HepG2 (cell line): ENCODE results near the gene LXN. TPM values are rescaled to one million over a fixed set of nuclear protein-coding genes. Genes with fewer than 3 reads are reported as not detected.

Source experiments
- CCAR2 ChIP-seq: fragments of 200-400 bp; formaldehyde crosslinking; optimal IDR thresholded peaks from 2 replicates; pipeline ENCODE3; 2018; ENCODE audit warnings: low read depth, mild to moderate bottlenecking, low read length, moderate library complexity
- DR1 ChIP-seq: sonication (generic); formaldehyde crosslinking; IDR thresholded peaks from 2 replicates; pipeline ENCODE4 v1.8.0; 2021; ENCODE audit warnings: mild to moderate bottlenecking, missing genetic modification reagents, inconsistent platforms
- FOXP4 ChIP-seq: sonication (generic); formaldehyde crosslinking; IDR thresholded peaks from 2 replicates; pipeline ENCODE4 v1.4.0; 2020; ENCODE audit warnings: missing genetic modification reagents
- HIVEP1 ChIP-seq: sonication (generic); formaldehyde crosslinking; IDR thresholded peaks from 2 replicates; pipeline ENCODE4 v1.4.0; 2020; ENCODE audit warnings: mild to moderate bottlenecking, missing genetic modification reagents
- MEIS2 ChIP-seq: sonication (generic); formaldehyde crosslinking; IDR thresholded peaks from 2 replicates; pipeline ENCODE4 v1.9.0; 2021; ENCODE audit warnings: mild to moderate bottlenecking, missing genetic modification reagents
- NBN ChIP-seq: fragments of 450-650 bp; conservative IDR thresholded peaks from 2 replicates; pipeline ENCODE4 v1.6.1; 2017
- NR3C1 ChIP-seq: sonication (generic); formaldehyde crosslinking; IDR thresholded peaks from 2 replicates; pipeline ENCODE4 v1.4.0; 2020; ENCODE audit warnings: missing genetic modification reagents
- PCBP1 ChIP-seq: fragments of 200-400 bp; formaldehyde crosslinking; IDR thresholded peaks from 2 replicates; pipeline ENCODE4 v1.6.1; 2017; ENCODE audit warnings: mild to moderate bottlenecking, low read depth, low read length, borderline replicate concordance
- SP4 ChIP-seq: sonication (generic); formaldehyde crosslinking; IDR thresholded peaks from 2 replicates; pipeline ENCODE4 v1.8.1; 2023; ENCODE audit warnings: mild to moderate bottlenecking, missing genetic modification reagents
- ZFP90 ChIP-seq: sonication (generic); formaldehyde crosslinking; IDR thresholded peaks from 2 replicates; pipeline ENCODE4 v1.8.0; 2022; ENCODE audit warnings: missing genetic modification reagents, mild to moderate bottlenecking, inconsistent platforms, borderline replicate concordance
- ZNF501 ChIP-seq: sonication (generic); formaldehyde crosslinking; IDR thresholded peaks from 2 replicates; pipeline ENCODE4 v1.5.1; 2020; ENCODE audit warnings: mild to moderate bottlenecking, moderate library complexity, missing genetic modification reagents
- ZNF605 ChIP-seq: sonication (generic); formaldehyde crosslinking; IDR thresholded peaks from 2 replicates; pipeline ENCODE4 v1.8.0; 2022; ENCODE audit warnings: mild to moderate bottlenecking, missing genetic modification reagents
- ZSCAN31 ChIP-seq: sonication (generic); formaldehyde crosslinking; IDR thresholded peaks from 2 replicates; pipeline ENCODE4 v1.5.0; 2020; ENCODE audit warnings: low read depth, mild to moderate bottlenecking, missing genetic modification reagents
- polyA plus RNA-seq, 8 experiments: library from polyadenylated mRNA; depleted of rRNA in 3 of 8; stranded (reverse) in 7 of 8; unstranded in 1 of 8; fragments of >200 nt; fragmentation: Illumina TruSeq in 4 of 8; extraction: Trizol in 4 of 8; gene quantifications; 2 replicates each; pipeline versions ENCODE4 v1.2.1 to v1.2.3, GENCODE V29; 2011 to 2016; ENCODE audit warnings: low read depth in 4 of 8, missing spikeins in 1 of 8, mixed read lengths in 1 of 8; ENCODE audit not compliant: insufficient read depth in 1 of 8
- total RNA-seq, 5 experiments: library from RNA; depleted of rRNA; stranded (reverse); fragments of >200 nt; fragmentation: Illumina TruSeq; extraction: Trizol; gene quantifications; 2 replicates each; pipeline ENCODE4 v1.2.3, GENCODE V29; 2016; ENCODE audit warnings: low read depth in 1 of 5
- TF ChIP-seq, protein P1 (sequence below), 2 experiments: fragments of 450-650 bp in 1 of 2; sonication (generic) in 1 of 2; formaldehyde crosslinking in 1 of 2; IDR thresholded peaks; 2 replicates each; pipeline versions ENCODE4 v1.6.1 to v1.8.0; 2016 to 2022; ENCODE audit warnings: antibody characterized with exemption in 1 of 2, mild to moderate bottlenecking in 1 of 2, missing genetic modification reagents in 1 of 2
- TF ChIP-seq, protein P2 (sequence below): sonication (generic); formaldehyde crosslinking; IDR thresholded peaks from 2 replicates; pipeline ENCODE4 v1.4.0; 2020; ENCODE audit warnings: missing genetic modification reagents

The LXN gene
- total and polyA plus RNA-seq, 2 of the 13 experiments (the other 11 are each of a cell fraction or from before 2014, with no cell fraction given) = not detected

DNA sequence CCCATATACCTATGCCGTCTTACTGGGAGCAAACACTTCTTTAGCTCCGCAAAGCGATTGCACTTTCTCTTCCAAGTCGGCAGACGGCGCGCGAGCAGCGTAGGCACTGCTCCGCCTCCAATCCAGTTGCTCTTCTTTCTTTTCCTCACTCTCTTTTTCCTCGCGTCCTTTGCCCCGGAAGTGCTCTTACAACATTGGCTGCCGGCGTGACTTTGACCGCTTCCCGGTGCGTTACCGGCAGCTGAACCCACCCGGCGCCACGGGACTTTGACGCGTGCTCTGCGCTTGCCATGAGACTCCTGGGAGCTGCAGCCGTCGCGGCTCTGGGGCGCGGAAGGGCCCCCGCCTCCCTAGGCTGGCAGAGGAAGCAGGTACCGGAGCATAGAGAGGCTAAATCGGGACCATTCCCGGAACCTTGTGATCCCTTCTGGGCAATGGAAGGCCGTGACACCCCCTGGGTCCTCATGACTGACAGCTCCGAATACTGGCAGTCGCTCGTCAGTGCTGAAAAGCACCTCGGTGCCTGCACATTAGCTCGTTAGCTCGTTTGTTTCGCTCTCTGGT, 28.0 kb downstream of the LXN start, which contains the start of gene GFM1 (continued):
- TF ChIP-seq, protein P1, sequence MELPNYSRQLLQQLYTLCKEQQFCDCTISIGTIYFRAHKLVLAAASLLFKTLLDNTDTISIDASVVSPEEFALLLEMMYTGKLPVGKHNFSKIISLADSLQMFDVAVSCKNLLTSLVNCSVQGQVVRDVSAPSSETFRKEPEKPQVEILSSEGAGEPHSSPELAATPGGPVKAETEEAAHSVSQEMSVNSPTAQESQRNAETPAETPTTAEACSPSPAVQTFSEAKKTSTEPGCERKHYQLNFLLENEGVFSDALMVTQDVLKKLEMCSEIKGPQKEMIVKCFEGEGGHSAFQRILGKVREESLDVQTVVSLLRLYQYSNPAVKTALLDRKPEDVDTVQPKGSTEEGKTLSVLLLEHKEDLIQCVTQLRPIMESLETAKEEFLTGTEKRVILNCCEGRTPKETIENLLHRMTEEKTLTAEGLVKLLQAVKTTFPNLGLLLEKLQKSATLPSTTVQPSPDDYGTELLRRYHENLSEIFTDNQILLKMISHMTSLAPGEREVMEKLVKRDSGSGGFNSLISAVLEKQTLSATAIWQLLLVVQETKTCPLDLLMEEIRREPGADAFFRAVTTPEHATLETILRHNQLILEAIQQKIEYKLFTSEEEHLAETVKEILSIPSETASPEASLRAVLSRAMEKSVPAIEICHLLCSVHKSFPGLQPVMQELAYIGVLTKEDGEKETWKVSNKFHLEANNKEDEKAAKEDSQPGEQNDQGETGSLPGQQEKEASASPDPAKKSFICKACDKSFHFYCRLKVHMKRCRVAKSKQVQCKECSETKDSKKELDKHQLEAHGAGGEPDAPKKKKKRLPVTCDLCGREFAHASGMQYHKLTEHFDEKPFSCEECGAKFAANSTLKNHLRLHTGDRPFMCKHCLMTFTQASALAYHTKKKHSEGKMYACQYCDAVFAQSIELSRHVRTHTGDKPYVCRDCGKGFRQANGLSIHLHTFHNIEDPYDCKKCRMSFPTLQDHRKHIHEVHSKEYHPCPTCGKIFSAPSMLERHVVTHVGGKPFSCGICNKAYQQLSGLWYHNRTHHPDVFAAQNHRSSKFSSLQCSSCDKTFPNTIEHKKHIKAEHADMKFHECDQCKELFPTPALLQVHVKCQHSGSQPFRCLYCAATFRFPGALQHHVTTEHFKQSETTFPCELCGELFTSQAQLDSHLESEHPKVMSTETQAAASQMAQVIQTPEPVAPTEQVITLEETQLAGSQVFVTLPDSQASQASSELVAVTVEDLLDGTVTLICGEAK (IDR thresholded peaks at IDR 0.05) = peak; percentile 62
- TF ChIP-seq, protein P1 (CRISPR knock-in tag; IDR thresholded peaks at IDR 0.05) = peak; percentile 84
- TF ChIP-seq ZNF501 (CRISPR knock-in tag) = peak; percentile 98
- 0 out of 2 replicates have a peak, but pooled peaks have one; percentile 28 for TF ChIP-seq PCBP1
- no peak for TF ChIP-seq NR3C1 (CRISPR knock-in tag)
- peak; percentile 70 for TF ChIP-seq FOXP4
- TF ChIP-seq SP4 (CRISPR knock-in tag) = peak; percentile 74
- TF ChIP-seq ZNF605 = peak; percentile 92
- TF ChIP-seq MEIS2 (CRISPR knock-in tag) = peak; percentile 87
- TF ChIP-seq, protein P2, sequence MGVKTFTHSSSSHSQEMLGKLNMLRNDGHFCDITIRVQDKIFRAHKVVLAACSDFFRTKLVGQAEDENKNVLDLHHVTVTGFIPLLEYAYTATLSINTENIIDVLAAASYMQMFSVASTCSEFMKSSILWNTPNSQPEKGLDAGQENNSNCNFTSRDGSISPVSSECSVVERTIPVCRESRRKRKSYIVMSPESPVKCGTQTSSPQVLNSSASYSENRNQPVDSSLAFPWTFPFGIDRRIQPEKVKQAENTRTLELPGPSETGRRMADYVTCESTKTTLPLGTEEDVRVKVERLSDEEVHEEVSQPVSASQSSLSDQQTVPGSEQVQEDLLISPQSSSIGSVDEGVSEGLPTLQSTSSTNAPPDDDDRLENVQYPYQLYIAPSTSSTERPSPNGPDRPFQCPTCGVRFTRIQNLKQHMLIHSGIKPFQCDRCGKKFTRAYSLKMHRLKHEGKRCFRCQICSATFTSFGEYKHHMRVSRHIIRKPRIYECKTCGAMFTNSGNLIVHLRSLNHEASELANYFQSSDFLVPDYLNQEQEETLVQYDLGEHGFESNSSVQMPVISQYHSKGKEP (CRISPR knock-in tag) = no peak
- peak; percentile 96; the same call in 1 of the 2 replicates for TF ChIP-seq ZFP90 (CRISPR knock-in tag)
- TF ChIP-seq NBN = no peak
- TF ChIP-seq CCAR2 = peak; percentile 66
- TF ChIP-seq DR1 = peak; percentile 55; the same call in 1 of the 2 replicates
- peak; percentile 71; the same call in 1 of the 2 replicates for TF ChIP-seq HIVEP1
- no peak for TF ChIP-seq ZSCAN31
